GM10248 (cell line): ENCODE results near the gene ROBO3.

Experiments
- CTCF ChIA-PET: fragments of 300-600 bp; sonication (Branson Sonifier 250); formaldehyde crosslinking; extraction: SDS; loops from one replicate; lab custom pipeline; 2021; ENCODE audit warnings: antibody characterized with exemption; lab: Yijun Ruan, JAX
- POLR2A ChIA-PET: fragments of 350-650 bp; sonication (Branson Sonifier 250); formaldehyde crosslinking; extraction: SDS; loops from one replicate; lab custom pipeline; 2020; ENCODE audit warnings: antibody characterized with exemption; lab: Yijun Ruan, JAX
- DNase-seq: peaks from one replicate; pipeline ENCODE4 v3.0.0; 2012; ENCODE audit errors: extremely low spot score
- CTCF ChIP-seq: IDR thresholded peaks from 2 replicates; pipeline ENCODE4 v1.5.1; 2012; ENCODE audit warnings: mild to moderate bottlenecking, low read depth; ENCODE audit errors: extremely low read depth, missing control alignments, control extremely low read depth

The ROBO3 gene

GRCh38 chr11:124920870-124921609, 55.8 kb downstream of the ROBO3 start:
- ChIA-PET POLR2A (no interaction called here), CTCF (no interaction called here)
- TF ChIP-seq CTCF, result no peak
- peak; percentile 83 for DNase-seq

DNA sequence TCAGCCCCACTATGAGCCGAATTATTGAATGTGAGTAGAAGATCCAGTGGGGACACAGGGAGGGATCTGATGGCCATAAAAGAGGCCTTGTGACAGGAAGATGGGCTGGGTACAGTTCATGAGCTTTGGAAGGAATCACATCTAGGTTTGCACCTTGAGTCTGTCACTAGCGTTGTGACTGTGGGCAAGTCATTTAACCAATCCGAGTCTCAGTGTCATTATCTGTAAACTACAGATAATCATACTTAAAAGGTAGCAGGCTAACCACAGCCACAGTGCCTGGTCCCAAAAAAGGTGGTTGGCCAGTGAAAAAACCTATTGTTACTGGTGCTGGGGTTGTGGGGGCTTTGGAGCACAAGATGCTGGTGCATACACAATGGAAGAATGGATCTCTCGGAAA, 57.6 kb downstream of the ROBO3 start:
- CTCF ChIA-PET, result interaction anchor here (0.9 kb wide), 1 partner anchor 433 kb away, joined by 3 read pairs; no protein-coding TSS in a partner anchor

GRCh38 chr11:124923296-124923695, 58.1 kb downstream of the ROBO3 start:
- CTCF ChIA-PET, result no interaction called here
- no peak for TF ChIP-seq CTCF
- no peak for DNase-seq
- POLR2A ChIA-PET, result no interaction called here

More for the DNA sequence above, 57.6 kb downstream of the ROBO3 start:
- POLR2A ChIA-PET, result no interaction called here
- no peak for TF ChIP-seq CTCF
- no peak for DNase-seq

GRCh38 chr11:124928942-124929665, 63.9 kb downstream of the ROBO3 start:
- CTCF ChIA-PET, result interaction anchor here (2.1 kb wide), 1 partner anchor 12 kb away, joined by 9 read pairs; no protein-coding TSS in a partner anchor
- no peak for TF ChIP-seq CTCF

DNA sequence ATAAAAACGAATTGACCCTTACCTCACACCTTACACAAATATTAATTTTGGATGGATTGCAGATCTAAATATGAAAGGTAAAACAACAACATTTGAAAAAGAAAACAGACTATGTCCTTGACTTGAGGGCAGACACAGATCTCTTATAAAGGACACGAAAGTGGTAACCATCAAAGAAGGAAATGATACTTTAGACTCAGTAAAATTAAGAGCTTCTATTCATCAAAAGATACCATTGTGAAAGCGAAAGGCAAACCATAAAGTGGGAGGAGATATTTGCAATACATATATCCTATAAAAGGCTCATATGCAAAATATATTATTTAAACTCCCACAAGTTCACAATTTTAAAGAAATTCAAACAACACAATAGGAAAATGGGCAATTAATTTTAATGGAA, 65.6 kb downstream of the ROBO3 start:
- TF ChIP-seq CTCF, result no peak
- ChIA-PET POLR2A (no interaction called here), CTCF (interaction anchor here (0.6 to 2.1 kb wide), 5 partner anchors 10 to 157 kb away, joined by 3 to 9 read pairs (median 3); no protein-coding TSS in a partner anchor)
- peak; percentile 39 for DNase-seq

More at GRCh38 chr11:124928942-124929665, 63.9 kb downstream of the ROBO3 start:
- DNase-seq, result no peak
- POLR2A ChIA-PET, result no interaction called here
